ENCODE measurements around the gene LRRC40.
A peak's percentile ranks its signal among the peaks of the same experiment; 100 is the strongest.
"Not testable (repeated sequence)": the region's sequence is repeated elsewhere in the genome, so short reads cannot be mapped to it uniquely, and the experiment has no call there.

The LRRC40 gene

GRCh38 chr1:70205434-70206118 lies at the start of gene LRRC40:
TSS of gene LRRC40 (minus strand) at chr1:70205579. CDS start at chr1:70205540, 39 bp downstream.
- peak; percentile 89 for DNase-seq (ENCODE audit: low read depth)

DNA sequence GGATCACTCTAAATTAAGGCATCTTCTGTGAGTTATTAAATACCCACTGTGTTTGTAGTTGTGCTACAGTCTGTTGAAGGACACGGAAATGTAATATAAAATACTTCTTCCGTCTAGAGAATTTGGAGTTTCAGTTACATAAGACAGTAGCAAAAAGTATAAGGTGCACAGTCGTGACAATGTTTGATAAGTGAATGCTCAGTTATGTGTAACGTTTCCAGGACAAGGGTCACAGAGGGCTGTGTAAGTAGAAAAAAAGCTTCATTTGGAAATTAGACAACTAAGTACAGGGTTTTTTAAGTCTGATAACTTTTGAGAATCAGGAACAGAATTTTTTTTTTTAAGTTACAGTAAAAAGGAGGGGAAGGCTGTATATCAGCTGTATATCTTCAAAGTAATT lies 43.4 kb upstream of the LRRC40 start:
- no peak for DNase-seq (ENCODE audit: low read depth)

DNA sequence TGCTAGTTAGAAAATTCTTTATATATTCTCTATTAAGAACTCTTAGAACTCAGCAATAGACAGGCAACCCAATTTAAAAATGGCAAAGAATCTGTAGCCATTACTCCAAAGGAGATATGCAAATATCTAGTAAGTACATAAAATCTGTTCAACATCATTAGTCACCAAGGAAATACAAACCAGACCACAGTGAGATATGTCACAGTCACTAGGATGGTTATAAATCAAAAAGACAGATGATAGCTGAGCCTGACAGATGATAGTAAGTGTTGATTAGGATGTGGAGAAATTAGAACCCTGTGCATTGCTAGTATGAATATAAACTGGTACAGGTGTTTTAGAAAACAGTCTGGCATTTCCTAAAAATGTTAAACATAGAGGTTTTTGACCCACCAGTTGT lies 42.4 kb upstream of the LRRC40 start:
- DNase-seq (ENCODE audit: low read depth) = no peak

DNA sequence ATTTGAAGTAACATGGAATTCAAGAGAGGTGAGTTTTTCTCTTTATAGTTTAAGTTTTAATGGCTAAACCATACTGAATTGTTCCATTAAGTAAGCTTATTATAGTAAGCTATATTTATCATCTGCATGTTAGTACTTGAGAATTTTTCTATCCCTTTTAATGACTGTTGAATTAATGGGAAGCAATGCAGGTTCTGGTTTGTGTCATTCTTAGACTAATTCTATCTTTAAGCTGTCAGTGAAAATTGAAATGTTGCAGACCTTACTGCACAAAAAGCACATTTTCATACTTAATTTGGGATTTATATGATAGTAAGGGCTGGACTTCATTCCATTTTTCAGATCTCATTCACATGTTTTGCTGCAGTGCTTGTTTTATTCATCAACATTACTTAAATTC lies 41.7 kb upstream of the LRRC40 start:
- DNase-seq (ENCODE audit: low read depth) = no peak

- no peak for DNase-seq (ENCODE audit: low read depth)
Observed at GRCh38 chr1:70239940-70240339, 34.6 kb upstream of the LRRC40 start.

- no peak for DNase-seq (ENCODE audit: low read depth)
Observed at GRCh38 chr1:70234733-70235132, 29.4 kb upstream of the LRRC40 start.

- DNase-seq (ENCODE audit: low read depth) = no peak
Observed at GRCh38 chr1:70231475-70231874, 26.1 kb upstream of the LRRC40 start.

DNA sequence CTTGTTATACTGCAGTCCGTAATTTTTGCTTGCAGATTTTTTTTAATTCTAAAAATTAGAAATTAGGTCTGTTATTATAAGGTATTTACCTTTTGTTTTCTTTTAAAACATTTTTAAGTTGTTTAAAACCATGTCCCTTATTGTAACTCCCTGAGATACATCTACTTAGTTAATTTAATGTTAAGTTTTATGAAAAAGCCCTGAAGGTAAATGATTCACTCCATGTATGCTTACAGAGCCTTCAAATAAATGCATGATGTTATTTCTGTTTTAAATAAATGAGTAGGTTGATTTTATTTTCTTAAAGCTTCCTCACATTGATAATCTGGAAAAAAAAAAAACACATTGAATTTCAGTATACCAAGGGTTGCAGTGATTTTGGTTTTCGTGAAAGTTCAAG lies 23.3 kb upstream of the LRRC40 start:
- DNase-seq (ENCODE audit: low read depth) = no peak

GRCh38 chr1:70227439-70227838 lies 22.1 kb upstream of the LRRC40 start:
- DNase-seq (ENCODE audit: low read depth) = no peak

- no peak for DNase-seq (ENCODE audit: low read depth)
Observed at GRCh38 chr1:70224954-70225353, 19.6 kb upstream of the LRRC40 start.

GRCh38 chr1:70222716-70223235 lies 17.4 kb upstream of the LRRC40 start:
- no peak for DNase-seq (ENCODE audit: low read depth)

DNA sequence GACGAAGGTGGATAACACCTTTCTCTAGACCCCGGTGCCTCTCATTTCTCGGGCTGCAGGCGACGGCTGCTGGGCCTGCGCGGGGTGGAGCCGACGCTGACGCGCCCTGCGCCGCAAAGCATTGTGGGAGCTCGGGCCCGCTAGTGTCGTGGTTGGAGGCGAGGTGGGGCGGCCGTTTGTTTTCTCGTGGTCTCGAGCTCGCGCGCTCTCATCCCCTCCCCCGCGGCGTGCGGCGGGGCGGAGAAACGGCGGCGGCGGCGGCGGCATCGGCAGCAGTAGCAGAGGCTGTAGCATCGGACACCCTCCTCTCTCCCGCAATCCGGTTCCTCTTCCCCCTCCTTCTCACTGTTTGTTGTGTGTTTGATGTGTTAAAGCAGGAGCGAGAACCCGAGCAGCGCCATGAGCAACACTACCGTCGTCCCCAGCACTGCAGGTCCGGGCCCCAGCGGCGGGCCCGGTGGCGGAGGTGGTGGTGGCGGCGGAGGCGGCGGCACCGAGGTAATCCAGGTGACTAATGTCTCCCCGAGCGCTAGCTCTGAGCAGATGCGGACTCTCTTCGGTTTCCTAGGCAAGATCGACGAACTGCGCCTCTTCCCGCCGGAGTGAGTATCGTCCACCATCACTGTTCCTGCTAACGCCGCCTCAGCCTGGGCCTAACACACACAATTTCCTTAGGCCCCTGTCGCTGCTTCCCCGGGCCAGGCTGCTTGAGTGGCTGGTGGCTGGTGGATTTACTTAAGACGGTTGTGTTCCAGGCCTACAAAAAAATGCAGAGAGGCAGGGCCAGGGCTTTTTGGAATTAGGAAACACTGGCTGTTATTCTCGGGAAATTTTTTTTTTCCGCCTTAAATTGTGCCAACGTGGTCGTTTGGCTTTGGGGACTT lies 16.1 kb upstream of the LRRC40 start, which contains the start of gene SRSF11:
Gene SRSF11 (plus strand): TSS at position 143 of the 884 bp plus-strand sequence. CDS start 257 bp downstream, at position 400.
- peak; percentile 92 for DNase-seq (ENCODE audit: low read depth)

DNA sequence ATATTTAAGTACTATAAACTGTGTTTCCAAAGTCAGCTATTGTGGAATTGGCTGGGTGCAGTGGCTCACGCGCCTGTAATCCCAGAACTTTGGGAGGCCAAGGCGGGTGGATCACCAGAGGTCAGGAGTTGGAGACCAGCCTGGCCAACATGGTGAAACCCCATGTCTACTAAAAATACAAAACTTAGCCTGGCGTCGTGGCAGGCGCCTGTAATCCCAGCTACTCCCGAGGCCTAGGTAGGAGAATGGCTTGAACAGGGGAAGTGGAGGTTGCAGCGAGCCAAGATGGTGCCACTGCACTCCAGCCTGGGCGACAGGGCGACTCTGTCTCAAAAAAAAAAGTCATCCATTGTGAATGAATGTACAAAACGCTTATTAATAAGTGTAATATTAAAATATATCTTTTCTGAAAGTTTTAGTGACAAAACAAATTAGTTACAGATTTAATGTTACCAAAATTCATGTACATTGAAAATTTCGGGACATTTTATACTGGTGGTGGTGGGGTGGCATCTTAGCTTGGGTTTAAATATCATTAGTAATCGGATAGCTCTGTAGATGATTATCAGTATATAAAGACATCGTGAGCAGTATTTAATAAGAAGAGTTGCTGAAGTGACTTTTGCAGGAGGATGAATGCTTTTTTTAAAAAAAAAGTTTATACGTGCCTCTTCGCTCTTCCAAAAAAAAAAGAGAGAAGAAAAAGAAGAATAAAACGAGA lies 15.3 kb upstream of the LRRC40 start:
- no peak for DNase-seq (ENCODE audit: low read depth)

GRCh38 chr1:70220015-70220414 lies 14.6 kb upstream of the LRRC40 start:
- no peak for DNase-seq (ENCODE audit: low read depth)

GRCh38 chr1:70211541-70211940 lies 6.2 kb upstream of the LRRC40 start:
- no peak for DNase-seq (ENCODE audit: low read depth)

DNA sequence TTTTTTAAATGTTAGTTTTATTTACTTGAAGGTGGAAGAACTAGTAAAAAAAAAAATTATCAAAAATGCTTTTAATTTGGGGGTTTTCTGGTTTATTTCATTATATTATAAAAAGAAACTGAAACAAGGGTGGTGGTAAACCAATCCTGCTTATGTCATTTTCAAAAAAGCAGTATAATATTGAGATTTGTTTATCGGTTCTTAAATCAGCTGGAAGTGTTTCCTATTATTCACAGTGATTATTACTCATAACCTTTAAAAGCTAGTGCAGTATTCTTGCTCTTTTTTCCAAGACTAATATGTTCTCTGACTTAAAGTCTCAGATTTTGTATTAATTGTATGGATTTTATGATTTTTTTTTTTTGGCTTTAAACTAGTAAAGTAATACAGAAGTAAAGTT lies 5.4 kb upstream of the LRRC40 start:
- no peak for DNase-seq (ENCODE audit: low read depth)

GRCh38 chr1:70208292-70208691 lies 2.9 kb upstream of the LRRC40 start:
- no peak for DNase-seq (ENCODE audit: low read depth)

DNA sequence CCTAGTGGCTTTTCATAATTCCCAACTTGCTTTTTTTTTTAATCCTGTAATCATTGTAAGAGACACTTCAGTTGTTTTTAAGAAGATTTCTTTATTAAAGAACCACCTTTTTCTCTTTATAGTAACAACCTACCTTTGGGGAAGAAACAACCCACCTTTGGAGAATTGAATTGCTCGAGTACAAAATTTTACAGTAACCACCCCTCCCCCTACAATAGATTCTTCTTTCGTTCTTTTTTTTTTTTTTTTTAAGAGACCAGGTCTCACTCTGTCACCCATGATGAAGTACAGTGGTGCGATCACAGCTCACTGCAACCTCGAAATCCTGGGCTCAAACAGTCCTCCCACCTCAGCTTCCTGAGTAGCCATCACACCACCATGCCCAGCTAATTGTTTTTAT lies 2.1 kb upstream of the LRRC40 start:
- no peak for DNase-seq (ENCODE audit: low read depth)

- DNase-seq (ENCODE audit: low read depth) = not testable (repeated sequence)
Observed at GRCh38 chr1:70206833-70207232, 1.5 kb upstream of the LRRC40 start.

- DNase-seq (ENCODE audit: low read depth) = no peak
Observed at GRCh38 chr1:70205071-70205433, 327 bp downstream of the LRRC40 start.

DNA sequence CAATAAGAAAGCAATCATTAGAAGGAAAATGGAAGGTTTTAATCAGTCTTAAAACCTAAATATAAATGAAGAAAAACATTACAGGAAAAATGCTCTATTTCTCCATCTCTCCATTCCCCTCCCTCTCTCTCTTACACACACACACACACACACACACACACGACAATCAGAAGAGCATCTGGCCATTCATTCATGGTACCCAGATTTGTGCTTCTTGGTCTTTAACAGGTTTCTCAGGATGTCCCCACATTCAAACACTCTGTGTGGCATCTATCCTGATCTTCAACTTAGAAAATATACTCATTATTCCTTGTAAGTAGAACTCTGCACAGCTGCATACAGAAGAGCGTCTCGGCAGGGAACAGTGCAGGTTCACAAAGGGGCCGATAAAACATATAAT lies 779 bp downstream of the LRRC40 start:
- DNase-seq (ENCODE audit: low read depth) = no peak

DNA sequence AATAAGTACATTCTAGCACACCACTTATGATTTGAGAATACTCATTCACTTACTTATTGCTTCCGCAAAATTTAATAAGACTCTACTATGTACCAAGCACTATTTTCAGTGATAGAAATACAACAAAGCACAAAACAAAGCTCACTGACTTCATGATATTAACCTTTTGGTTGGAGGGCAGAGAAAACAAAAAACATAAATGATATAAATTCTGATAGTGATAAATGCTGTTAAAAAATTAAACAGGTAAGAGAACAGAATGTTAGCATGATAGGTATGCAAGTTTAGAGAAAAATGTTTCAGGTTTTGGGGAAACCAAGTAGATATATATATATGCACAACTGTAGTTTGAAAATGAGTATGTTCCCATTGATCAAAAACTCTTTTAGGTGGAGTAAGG lies 1.2 kb downstream of the LRRC40 start:
- DNase-seq (ENCODE audit: low read depth) = no peak

Data from T-helper 22 cell (primary cell).